Measurements from ENCODE around the gene NFE2L1. TPM values are rescaled to one million over a fixed set of nuclear protein-coding genes. Genes with fewer than 3 reads are reported as not detected.

The NFE2L1 gene
- total and polyA plus RNA-seq, 9 of the 15 experiments (the other 6 are each of a cell fraction or from before 2014, with no cell fraction given): 2.0 to 68.6 (median 39.7) TPM

- DNase-seq (ENCODE audit: extremely low read depth in 1 of 4, low spot score in 3 of 4): no peak
- Histone ChIP-seq H3K4me1 (replicated peaks in 1 of 2; ENCODE audit: control insufficient read depth in 2 of 2, insufficient read depth in 2 of 2, low read length in 2 of 2) (no peaks in the 10 kb centered on the region), H3K4me3 (no peak overlapping the region), H2AFZ (ENCODE audit: low read depth, low read length) (no peak overlapping the region), H3K27me3 (ENCODE audit: control insufficient read depth in 2 of 2, insufficient read depth in 2 of 2, low read length in 2 of 2) (no peaks in the 10 kb centered on the region), H3K79me2 (ENCODE audit: control insufficient read depth, insufficient read depth, low read length) (no peaks in the 10 kb centered on the region), H3K9me3 (replicated peaks; ENCODE audit: control insufficient read depth, insufficient read depth, low read depth, low read length) (no peaks in the 10 kb centered on the region), H3K9ac (ENCODE audit: insufficient read depth in 1 of 2, low read depth in 2 of 2, low read length in 2 of 2) (no peak overlapping the region), H4K20me1 (replicated peaks; ENCODE audit: control insufficient read depth, insufficient read depth, low read length) (no peaks in the 10 kb centered on the region), H3K9me1 (ENCODE audit: control insufficient read depth, insufficient read depth, low read length) (no peaks in the 10 kb centered on the region), H3K4me2 (ENCODE audit: insufficient read depth, low read length) (no peak overlapping the region), H3K36me3 (ENCODE audit: control insufficient read depth, insufficient read depth, low read length) (peaks cover 75% of the 10 kb centered on the region), H3K27ac (ENCODE audit: extremely low read depth, low read depth, low read length) (no peak overlapping the region)
- POLR2A ChIA-PET: interaction anchor here (2.5 kb wide), 1 partner anchor 12 kb away, joined by 16 read pairs; no protein-coding TSS in a partner anchor
- in situ Hi-C loops (cut with MboI) (no loop called here), intact Hi-C loops (cut with micrococcal nuclease) (no loop called here)
- ATAC-seq: no peak
- CTCF ChIA-PET (ENCODE audit: low intra/inter-chr PET ratio): no interaction called here
- no peak for FAIRE-seq
- TF ChIP-seq HDAC1 (IDR thresholded peaks at IDR 0.05): no peak
- TF ChIP-seq KDM2B (CRISPR knock-in tag; IDR thresholded peaks at IDR 0.05): no peak
- TF ChIP-seq NR4A1 (CRISPR knock-in tag; IDR thresholded peaks at IDR 0.05): no peak
- TF ChIP-seq NR4A1 (tag; IDR thresholded peaks at IDR 0.05): no peak
- BruUV-seq (replicated peaks): TSS peak; percentile 91
- WGBS (ENCODE audit: insufficient coverage, low coverage, missing lambda C conversion rate): 49% methylated on average over 2 of the region's 2 CpGs
Measured at GRCh38 chr17:48070195-48070594, 22.0 kb downstream of the NFE2L1 start.

DNA sequence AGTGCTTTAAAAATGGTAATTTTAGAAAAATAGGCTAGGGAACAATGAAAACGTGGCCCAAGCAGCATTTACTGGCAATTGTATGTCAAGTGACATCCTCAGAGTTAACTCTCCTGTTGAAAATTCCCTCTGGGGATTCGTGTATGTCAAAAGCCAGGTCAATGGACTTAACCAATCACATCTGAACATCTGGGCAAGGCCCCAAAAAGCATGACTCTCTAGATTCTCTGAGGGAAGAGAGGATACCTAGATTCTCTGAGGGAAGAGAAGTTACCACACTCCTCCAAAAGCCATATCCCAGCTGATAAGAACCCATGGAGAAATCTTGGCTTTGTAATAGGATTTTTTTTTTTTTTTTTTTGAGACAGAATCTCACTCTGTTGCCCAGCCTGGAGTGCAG, 23.5 kb downstream of the NFE2L1 start:
- DNase-seq (ENCODE audit: extremely low read depth in 1 of 4, low spot score in 3 of 4) (no peak), FAIRE-seq (no peak)
- TF ChIP-seq ZNF41 (CRISPR knock-in tag; conservative IDR thresholded peaks at IDR 0.05) (no peak), ZNF79 (CRISPR knock-in tag; IDR thresholded peaks at IDR 0.05; ENCODE audit: low read depth) (no peak), GABPB1 (CRISPR knock-in tag; IDR thresholded peaks at IDR 0.05) (no peak), ZBTB8A (IDR thresholded peaks at IDR 0.05; ENCODE audit: partially characterized antibody) (no peak), CREBBP (IDR thresholded peaks at IDR 0.05; ENCODE audit: low read depth, low read length) (no peak), ZBTB11 (CRISPR knock-in tag; IDR thresholded peaks at IDR 0.05) (no peak), ARNT (IDR thresholded peaks at IDR 0.05) (no peak), TAF1 (IDR thresholded peaks at IDR 0.05; ENCODE audit: control insufficient read depth, extremely low read depth, insufficient read depth, low read length, severe bottlenecking) (no peak)

More for the DNA sequence above, 23.5 kb downstream of the NFE2L1 start:
- no peaks in the 10 kb centered on the region for H3K9me3 ChIP-seq (replicated peaks; ENCODE audit: control insufficient read depth, insufficient read depth, low read depth, low read length)
- no peak for ATAC-seq
- H3K79me2 ChIP-seq (ENCODE audit: control insufficient read depth, insufficient read depth, low read length): no peaks in the 10 kb centered on the region
- no peak overlapping the region for H3K4me3 ChIP-seq
- intact Hi-C loops (cut with micrococcal nuclease): no loop called here
- ChIA-PET CTCF (ENCODE audit: low intra/inter-chr PET ratio) (no interaction called here), POLR2A (interaction anchor here (0.6 to 1.6 kb wide), 4 partner anchors 12 to 53 kb away, joined by 3 to 7 read pairs (median 4); no protein-coding TSS in a partner anchor)
- no peak overlapping the region for H3K27ac ChIP-seq (ENCODE audit: extremely low read depth, low read depth, low read length)
- H3K36me3 ChIP-seq (ENCODE audit: control insufficient read depth, insufficient read depth, low read length): peaks cover 77% of the 10 kb centered on the region
- in situ Hi-C loops (cut with MboI): no loop called here
- no peaks in the 10 kb centered on the region for H4K20me1 ChIP-seq (replicated peaks; ENCODE audit: control insufficient read depth, insufficient read depth, low read length)
- H3K9me1 ChIP-seq (ENCODE audit: control insufficient read depth, insufficient read depth, low read length): no peaks in the 10 kb centered on the region
- H3K9ac ChIP-seq (ENCODE audit: insufficient read depth in 1 of 2, low read depth in 2 of 2, low read length in 2 of 2): no peak overlapping the region
- WGBS (ENCODE audit: insufficient coverage, low coverage, missing lambda C conversion rate): 28% methylated on average over 2 of the region's 2 CpGs
- no peaks in the 10 kb centered on the region for H3K4me1 ChIP-seq (replicated peaks in 1 of 2; ENCODE audit: control insufficient read depth in 2 of 2, insufficient read depth in 2 of 2, low read length in 2 of 2)
- no peak overlapping the region for H2AFZ ChIP-seq (ENCODE audit: low read depth, low read length)
- H3K4me2 ChIP-seq (ENCODE audit: insufficient read depth, low read length): no peak overlapping the region
- no peaks in the 10 kb centered on the region for H3K27me3 ChIP-seq (ENCODE audit: control insufficient read depth in 2 of 2, insufficient read depth in 2 of 2, low read length in 2 of 2)
- no TSS peak for BruUV-seq (replicated peaks)
